Tibial artery (tissue), 4 donors: ENCODE results near the gene STOX1.
"Not testable (repeated sequence)": the region's sequence is repeated elsewhere in the genome, so short reads cannot be mapped to it uniquely, and the experiment has no call there.

ENCODE experiments used
- DNase-seq, 2 donors: peaks; one replicate each; pipeline ENCODE4 v3.0.0-alpha.2; 2019
- H3K27ac ChIP-seq, 2 donors: fragments of 200-600 bp; sonication (generic) in 1 of 2; 1 replicate in 1 of 2; 2 replicates in 1 of 2; pipeline ENCODE4 v1.5.1; 2018 to 2019; ENCODE audit warnings: mild to moderate bottlenecking in 1 of 2
- H3K27me3 ChIP-seq, 2 donors: fragments of 200-600 bp; sonication (generic) in 1 of 2; one replicate each; pipeline versions ENCODE4 v1.5.1 to v1.6.0; 2016 to 2019
- H3K36me3 ChIP-seq, 3 donors: fragments of 200-600 bp; sonication (generic) in 2 of 3; one replicate each; pipeline ENCODE4 v1.5.1; 2016 to 2019; ENCODE audit warnings: mild to moderate bottlenecking in 2 of 3
- H3K4me1 ChIP-seq, 4 donors: fragments of 200-600 bp; sonication (generic) in 2 of 4; 1 replicate in 3 of 4; 2 replicates in 1 of 4; pipeline ENCODE4 v1.5.1; 2016 to 2019
- H3K4me3 ChIP-seq, 2 donors: fragments of 200-600 bp; sonication (generic) in 1 of 2; 1 replicate in 1 of 2; 2 replicates in 1 of 2; pipeline ENCODE4 v1.5.1; 2018 to 2019; ENCODE audit warnings: mild to moderate bottlenecking in 2 of 2
- H3K9me3 ChIP-seq, 3 donors: fragments of 200-600 bp; sonication (generic) in 1 of 3; one replicate each; pipeline ENCODE4 v1.5.1; 2016 to 2019
- intact Hi-C: fragments of 100-400 bp; cut with DNase I; formaldehyde crosslinking; loops from one replicate; pipeline ENCODE4 v1.15.0; 2023; ENCODE audit warnings: low total_unique reads
- TF ChIP-seq, protein P1 (sequence below), 2 experiments: fragments of 200-600 bp in 1 of 2; fragments of 450-650 bp in 1 of 2; IDR thresholded peaks; one replicate each; pipeline ENCODE4 v1.5.1; 2017 to 2019; ENCODE audit warnings: antibody characterized with exemption in 2 of 2, mild to moderate bottlenecking in 1 of 2, moderate library complexity in 1 of 2

The STOX1 gene

DNA sequence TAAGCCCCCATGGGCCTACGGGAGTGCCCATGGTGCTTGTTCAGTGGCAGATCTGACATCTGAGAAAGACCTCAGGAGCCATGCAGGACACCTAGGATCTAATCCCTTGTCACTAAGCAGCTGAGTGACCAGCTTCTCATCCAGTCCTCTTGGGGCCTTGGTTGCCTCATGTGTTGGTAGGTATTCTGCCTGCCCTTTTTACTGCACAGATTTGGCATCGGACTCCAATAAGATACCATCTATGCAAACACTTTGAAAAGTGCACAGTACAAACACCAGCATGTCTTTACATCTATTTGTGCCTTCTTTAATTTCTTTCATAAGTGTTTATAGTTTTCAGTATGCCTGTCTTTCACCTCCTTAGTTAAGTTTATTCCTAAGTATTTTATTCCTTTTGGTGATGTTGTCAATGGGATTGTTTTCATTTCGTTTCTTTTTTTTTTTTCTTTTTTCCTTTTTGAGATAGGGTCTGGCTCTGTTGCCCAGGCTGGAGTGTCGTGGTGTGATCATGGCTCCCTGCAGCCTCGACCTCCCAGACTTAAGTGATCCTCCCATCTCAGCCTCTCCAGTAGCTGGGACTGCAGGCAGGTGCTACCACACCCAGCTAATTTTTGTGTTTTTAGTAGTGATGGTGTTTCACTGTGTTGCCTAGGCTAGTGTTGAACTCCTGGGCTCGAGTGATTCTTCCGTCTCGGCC, 10.4 kb downstream of the STOX1 start:
- TF ChIP-seq, protein P1, sequence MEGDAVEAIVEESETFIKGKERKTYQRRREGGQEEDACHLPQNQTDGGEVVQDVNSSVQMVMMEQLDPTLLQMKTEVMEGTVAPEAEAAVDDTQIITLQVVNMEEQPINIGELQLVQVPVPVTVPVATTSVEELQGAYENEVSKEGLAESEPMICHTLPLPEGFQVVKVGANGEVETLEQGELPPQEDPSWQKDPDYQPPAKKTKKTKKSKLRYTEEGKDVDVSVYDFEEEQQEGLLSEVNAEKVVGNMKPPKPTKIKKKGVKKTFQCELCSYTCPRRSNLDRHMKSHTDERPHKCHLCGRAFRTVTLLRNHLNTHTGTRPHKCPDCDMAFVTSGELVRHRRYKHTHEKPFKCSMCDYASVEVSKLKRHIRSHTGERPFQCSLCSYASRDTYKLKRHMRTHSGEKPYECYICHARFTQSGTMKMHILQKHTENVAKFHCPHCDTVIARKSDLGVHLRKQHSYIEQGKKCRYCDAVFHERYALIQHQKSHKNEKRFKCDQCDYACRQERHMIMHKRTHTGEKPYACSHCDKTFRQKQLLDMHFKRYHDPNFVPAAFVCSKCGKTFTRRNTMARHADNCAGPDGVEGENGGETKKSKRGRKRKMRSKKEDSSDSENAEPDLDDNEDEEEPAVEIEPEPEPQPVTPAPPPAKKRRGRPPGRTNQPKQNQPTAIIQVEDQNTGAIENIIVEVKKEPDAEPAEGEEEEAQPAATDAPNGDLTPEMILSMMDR (IDR thresholded peaks at IDR 0.05): no peak
- no peaks in the 10 kb centered on the region for H3K4me1 ChIP-seq
- no peak overlapping the region for H3K27ac ChIP-seq
- H3K27me3 ChIP-seq: no peaks in the 10 kb centered on the region
- no peak for DNase-seq
- no peaks in the 10 kb centered on the region for H3K9me3 ChIP-seq
- no peak overlapping the region for H3K4me3 ChIP-seq
- intact Hi-C loops: no loop called here
- H3K36me3 ChIP-seq: no peaks in the 10 kb centered on the region

DNA sequence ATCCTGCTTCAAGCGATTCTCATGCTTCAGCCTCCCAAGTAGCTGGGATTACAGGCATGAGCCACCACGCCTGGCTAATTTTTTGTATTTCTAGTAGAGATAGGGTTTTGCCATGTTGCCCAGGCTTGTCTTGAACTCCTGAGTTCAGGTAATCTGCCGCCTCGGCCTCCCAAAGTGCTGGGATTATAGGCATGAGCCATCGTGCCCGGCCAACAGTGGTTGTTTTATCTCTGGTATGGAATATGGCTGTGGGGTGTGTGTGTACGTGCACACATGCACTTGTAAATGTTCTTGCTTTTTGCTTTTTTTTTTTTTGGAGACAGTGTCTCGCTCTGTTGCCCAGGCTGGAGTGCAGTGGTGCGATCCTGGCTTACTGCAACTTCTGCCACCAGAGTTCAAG, 13.3 kb downstream of the STOX1 start:
- H3K36me3 ChIP-seq, intact Hi-C loops, H3K27me3 ChIP-seq, H3K4me1 ChIP-seq, DNase-seq, H3K4me3 ChIP-seq, H3K27ac ChIP-seq, H3K9me3 ChIP-seq: not testable (repeated sequence)

DNA sequence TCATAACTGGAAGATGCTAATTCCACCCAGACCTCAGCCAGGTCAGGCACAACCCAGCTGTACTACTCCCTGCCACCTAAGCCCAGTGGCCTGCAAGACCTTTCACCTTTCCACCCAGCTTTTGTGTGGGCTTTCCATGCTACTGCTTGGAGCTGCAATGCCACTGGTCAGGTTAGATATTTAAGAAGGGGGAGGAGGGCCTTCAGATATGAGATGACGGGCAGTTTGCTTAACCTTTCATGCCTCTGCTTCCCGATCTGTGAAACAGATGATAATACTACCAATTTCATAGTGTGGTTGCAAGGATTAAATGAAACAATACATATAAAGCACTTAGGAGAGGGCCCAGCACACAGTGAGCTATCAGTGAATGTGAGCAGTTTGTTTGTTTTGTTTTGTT, 20.9 kb downstream of the STOX1 start:
- H3K27me3 ChIP-seq: no peaks in the 10 kb centered on the region
- intact Hi-C loops: no loop called here
- no peak overlapping the region for H3K27ac ChIP-seq
- DNase-seq: no peak
- H3K4me1 ChIP-seq: no peaks in the 10 kb centered on the region
- TF ChIP-seq, protein P1 (IDR thresholded peaks at IDR 0.05): no peak
- no peaks in the 10 kb centered on the region for H3K9me3 ChIP-seq
- no peaks in the 10 kb centered on the region for H3K36me3 ChIP-seq
- no peak overlapping the region for H3K4me3 ChIP-seq

DNA sequence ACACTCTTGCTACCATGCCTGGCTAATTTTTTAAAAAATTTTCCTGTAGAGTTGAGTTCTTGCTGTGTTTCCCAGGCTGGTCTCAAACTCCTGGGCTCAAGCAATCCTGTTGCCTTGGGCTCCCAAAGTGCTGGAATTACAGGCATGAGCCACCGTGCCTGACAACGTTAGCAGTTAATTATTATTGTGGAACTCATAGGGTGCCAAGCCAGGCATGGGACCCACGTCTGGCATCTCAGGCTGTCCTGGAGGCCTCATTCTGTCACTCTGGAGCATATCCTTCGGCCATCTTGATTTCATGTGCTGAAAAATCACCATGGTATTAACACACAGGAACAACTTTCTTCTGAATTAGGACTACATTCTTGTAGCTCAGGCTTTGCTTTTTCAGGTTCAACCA, 21.5 kb downstream of the STOX1 start:
- TF ChIP-seq, protein P1 (IDR thresholded peaks at IDR 0.05): no peak
- H3K9me3 ChIP-seq: no peaks in the 10 kb centered on the region
- intact Hi-C loops: no loop called here
- H3K27ac ChIP-seq: no peak overlapping the region
- no peak overlapping the region for H3K4me3 ChIP-seq
- H3K4me1 ChIP-seq: no peaks in the 10 kb centered on the region
- DNase-seq: no peak
- H3K27me3 ChIP-seq: no peaks in the 10 kb centered on the region
- H3K36me3 ChIP-seq: no peaks in the 10 kb centered on the region

DNA sequence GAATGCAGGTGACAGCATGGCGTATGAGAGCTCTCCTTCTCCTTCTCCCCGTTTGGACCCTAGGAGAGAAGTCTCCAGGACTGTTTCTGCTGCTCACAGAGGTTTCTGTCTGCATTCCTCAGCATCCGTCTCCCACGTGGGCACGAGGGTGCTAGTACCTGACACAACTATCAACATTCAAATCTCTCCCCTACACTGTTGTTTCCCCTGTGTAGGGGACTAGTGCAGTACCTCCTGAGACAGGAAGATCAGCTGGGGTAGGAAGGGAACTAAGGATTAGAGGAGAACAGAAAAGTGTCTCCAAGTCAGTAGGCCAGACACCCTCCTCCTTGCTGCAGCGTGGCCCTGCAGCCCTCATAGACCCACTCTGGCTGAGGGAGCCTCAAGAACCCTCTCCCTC, 29.0 kb downstream of the STOX1 start:
- Histone ChIP-seq H3K4me1 (no peaks in the 10 kb centered on the region), H3K4me3 (no peak overlapping the region), H3K36me3 (no peaks in the 10 kb centered on the region), H3K27ac (no peak overlapping the region), H3K9me3 (peaks cover 0 to 8% (median 8%) of the 10 kb centered on the region in 3 donors), H3K27me3 (peaks cover 0 to 4% of the 10 kb centered on the region in 2 donors)
- intact Hi-C loops: no loop called here
- DNase-seq: no peak
- TF ChIP-seq, protein P1 (IDR thresholded peaks at IDR 0.05): no peak

DNA sequence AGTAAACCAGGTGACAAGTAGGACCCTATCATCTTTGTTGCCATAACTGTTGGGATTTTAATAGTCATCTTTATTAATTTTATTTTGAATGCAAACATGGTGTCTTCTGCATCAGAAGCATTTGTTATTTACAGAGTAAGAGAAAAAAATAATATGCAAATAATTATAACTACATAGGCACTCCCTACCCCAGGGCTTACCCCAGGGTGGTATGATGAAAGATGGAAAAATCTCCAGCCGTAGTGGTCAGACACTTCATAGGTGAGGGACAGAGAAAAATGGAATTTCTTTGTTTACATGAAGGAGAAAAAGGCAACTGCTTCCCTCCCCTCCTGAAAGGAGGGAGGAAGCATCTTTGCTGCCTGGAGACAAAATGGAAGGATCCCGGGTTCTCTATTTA, 29.7 kb downstream of the STOX1 start:
- intact Hi-C loops: no loop called here
- Histone ChIP-seq H3K4me1 (no peaks in the 10 kb centered on the region), H3K4me3 (no peak overlapping the region), H3K36me3 (no peaks in the 10 kb centered on the region), H3K27ac (no peak overlapping the region), H3K9me3 (peaks cover 0 to 12% (median 8%) of the 10 kb centered on the region in 3 donors), H3K27me3 (peaks cover 0 to 4% of the 10 kb centered on the region in 2 donors)
- DNase-seq: no peak
- TF ChIP-seq, protein P1 (IDR thresholded peaks at IDR 0.05): no peak
